ENCODE results near the gene CFAP45. TPM values are rescaled to one million over a fixed set of nuclear protein-coding genes. Genes with fewer than 3 reads are reported as not detected.

The CFAP45 gene
- total RNA-seq, 4 donors from 2014 or later: 0.17 to 0.32 TPM; not detected in 2

DNA sequence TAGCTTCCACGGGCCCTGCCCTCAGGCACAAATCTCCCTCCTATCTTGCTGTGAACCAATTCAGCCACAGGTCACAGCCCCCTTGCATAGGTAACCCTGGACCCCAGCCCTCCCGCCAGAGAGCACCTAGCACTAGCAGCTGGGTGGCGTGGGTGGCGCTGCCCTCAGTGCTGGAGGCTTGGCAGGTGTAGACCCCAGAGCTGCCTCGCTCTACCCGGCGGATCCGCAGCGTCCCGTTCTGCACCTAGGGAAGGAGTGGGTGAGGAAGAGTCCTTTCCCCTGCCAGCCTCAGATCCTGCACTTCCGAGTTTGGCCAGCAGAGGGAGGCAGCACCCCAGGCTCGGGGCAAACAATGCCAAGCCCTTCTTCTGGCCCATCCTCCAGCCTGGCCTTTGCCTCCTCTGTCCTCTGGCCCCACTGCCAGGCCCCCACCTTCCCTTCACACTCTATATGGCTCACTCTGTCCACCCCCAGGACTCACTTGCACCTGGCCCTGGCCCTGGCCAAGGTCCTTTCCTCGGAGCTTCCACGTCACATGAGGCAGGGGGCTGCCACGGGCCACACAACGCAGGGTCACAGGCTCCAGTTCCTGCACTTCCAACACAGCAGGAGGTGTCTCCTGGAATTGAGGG is 36.4 kb upstream of the CFAP45 start:
- H3K4me3 ChIP-seq: no peak overlapping the region
- H3K27ac ChIP-seq (replicated peaks in 1 of 4): no peak overlapping the region
- H3K4me1 ChIP-seq: peaks cover 0 to 8% (median 8%) of the 10 kb centered on the region in 4 donors
- intact Hi-C loops (cut with DNase I): no loop called here
- H3K27me3 ChIP-seq: peaks cover 0 to 21% (median 0%) of the 10 kb centered on the region in 4 donors
- TF ChIP-seq, protein P1, sequence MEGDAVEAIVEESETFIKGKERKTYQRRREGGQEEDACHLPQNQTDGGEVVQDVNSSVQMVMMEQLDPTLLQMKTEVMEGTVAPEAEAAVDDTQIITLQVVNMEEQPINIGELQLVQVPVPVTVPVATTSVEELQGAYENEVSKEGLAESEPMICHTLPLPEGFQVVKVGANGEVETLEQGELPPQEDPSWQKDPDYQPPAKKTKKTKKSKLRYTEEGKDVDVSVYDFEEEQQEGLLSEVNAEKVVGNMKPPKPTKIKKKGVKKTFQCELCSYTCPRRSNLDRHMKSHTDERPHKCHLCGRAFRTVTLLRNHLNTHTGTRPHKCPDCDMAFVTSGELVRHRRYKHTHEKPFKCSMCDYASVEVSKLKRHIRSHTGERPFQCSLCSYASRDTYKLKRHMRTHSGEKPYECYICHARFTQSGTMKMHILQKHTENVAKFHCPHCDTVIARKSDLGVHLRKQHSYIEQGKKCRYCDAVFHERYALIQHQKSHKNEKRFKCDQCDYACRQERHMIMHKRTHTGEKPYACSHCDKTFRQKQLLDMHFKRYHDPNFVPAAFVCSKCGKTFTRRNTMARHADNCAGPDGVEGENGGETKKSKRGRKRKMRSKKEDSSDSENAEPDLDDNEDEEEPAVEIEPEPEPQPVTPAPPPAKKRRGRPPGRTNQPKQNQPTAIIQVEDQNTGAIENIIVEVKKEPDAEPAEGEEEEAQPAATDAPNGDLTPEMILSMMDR (IDR thresholded peaks at IDR 0.05): peak in 2 of 3 experiments; percentile 90 to 95
- no peak for TF ChIP-seq POLR2A (IDR thresholded peaks at IDR 0.05; ENCODE audit: low read depth)
- TF ChIP-seq POLR2AphosphoS5 (IDR thresholded peaks at IDR 0.05): peak in 1 of 2 donors; percentile 21
- no peak for TF ChIP-seq EP300 (IDR thresholded peaks at IDR 0.05)
- no peak for DNase-seq (ENCODE audit: extremely low spot score)
- no peaks in the 10 kb centered on the region for H3K9me3 ChIP-seq
- 58% methylated on average over 7 of the region's 16 CpGs for WGBS
- no peaks in the 10 kb centered on the region for H3K36me3 ChIP-seq

DNA sequence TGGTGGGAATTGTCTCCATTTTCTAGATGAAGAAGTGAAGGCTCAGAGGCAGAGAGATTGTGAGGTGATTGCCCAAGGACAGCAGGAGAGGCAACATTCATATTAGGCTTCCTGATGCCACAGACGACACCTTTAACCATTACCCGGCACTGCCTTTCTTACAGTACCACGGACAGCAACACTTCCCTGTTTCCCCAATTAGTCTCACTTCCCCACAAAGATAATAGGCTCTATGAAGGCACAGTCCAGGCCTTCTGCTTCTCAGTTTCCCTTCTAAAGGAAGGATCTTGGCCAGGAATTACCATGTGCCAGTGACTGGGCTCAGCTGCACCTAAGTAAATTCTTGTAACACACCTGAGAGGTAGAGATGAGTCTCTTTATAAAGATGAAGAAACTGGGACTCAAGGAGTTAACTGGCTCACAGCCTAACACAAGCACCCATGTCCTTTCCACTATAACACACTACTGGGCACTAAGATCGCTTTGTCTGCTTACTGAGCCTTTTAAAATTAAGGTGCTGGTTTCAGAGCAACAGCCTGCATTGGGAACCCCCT is 35.8 kb upstream of the CFAP45 start:
- no peak for DNase-seq (ENCODE audit: extremely low spot score)
- H3K27ac ChIP-seq (replicated peaks in 1 of 4): no peak overlapping the region
- intact Hi-C loops (cut with DNase I): no loop called here
- H3K36me3 ChIP-seq: no peaks in the 10 kb centered on the region
- H3K4me3 ChIP-seq: no peak overlapping the region
- TF ChIP-seq, protein P1 (IDR thresholded peaks at IDR 0.05): no peak
- TF ChIP-seq POLR2A (IDR thresholded peaks at IDR 0.05; ENCODE audit: low read depth) (no peak), POLR2AphosphoS5 (IDR thresholded peaks at IDR 0.05) (no peak), EP300 (IDR thresholded peaks at IDR 0.05) (no peak)
- H3K4me1 ChIP-seq: peaks cover 0 to 8% (median 8%) of the 10 kb centered on the region in 4 donors
- no peaks in the 10 kb centered on the region for H3K9me3 ChIP-seq
- H3K27me3 ChIP-seq: peaks cover 0 to 17% (median 0%) of the 10 kb centered on the region in 4 donors
- WGBS: 64% methylated on average over 4 of the region's 4 CpGs

DNA sequence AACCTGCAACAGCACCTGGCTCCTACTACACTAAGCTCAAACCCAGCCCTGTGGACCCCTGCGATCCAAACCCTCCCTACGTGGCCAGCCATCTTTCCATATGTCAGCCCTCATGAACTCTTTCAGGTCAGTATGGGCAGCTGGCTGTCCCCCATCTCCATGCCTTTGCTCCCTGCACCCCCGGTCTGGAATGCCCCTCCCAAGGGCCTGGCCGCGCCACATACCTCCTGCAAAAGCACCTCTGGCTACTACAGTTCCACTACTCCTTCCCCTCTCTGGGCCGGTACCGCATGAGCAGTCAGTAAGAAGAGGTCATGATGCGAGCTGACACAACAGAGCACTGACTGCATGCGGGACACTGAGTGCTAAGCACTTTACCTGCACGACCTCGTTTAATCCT is 35.3 kb upstream of the CFAP45 start:
- WGBS: 89% methylated on average over 11 of the region's 11 CpGs
- no peaks in the 10 kb centered on the region for H3K9me3 ChIP-seq
- no peak for DNase-seq (ENCODE audit: extremely low spot score)

DNA sequence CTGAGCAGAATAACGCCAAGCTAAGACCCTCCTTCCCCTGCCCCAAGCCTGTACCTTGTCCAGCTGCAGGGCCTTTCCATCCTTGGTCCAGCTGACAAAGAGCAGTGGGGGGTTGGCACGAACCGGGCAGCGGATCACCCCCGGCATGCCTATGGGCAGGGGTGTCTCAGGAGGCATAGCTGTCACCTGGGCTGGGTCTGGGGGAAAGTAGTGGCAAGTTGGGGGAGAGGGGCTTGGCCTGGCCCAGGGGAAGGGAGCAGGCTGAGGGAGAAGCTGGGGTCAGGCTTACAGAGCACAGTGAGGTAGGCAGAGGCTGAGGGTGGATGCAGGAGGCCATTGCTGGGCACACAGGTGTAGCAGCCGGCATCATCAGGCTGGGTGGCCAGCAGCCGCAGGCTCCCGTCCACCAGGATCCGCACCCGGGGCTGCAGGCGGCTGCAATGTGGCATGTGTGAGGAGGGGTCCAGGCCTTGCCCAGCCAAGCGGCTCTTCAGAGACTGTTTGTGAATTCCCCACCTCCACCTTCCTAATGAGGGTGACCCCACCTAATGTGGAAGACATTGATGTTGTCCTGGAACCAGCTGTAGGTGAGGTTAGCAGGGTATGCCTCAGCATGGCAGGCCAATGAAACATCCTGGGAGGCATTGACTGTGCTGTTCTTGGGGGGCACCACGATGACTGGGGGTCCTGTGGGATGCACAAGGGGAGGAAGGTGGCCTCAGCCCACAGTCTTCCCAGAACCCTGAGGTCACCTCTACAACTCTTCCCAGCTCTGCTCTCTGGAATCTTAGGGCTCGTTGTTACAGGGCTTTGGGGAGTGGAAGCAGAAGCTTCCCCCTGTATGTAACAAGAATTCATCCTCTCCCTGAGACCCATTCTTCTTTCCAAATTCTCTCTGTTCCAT is 34.4 kb upstream of the CFAP45 start:
- Histone ChIP-seq H3K4me1 (peaks cover 0 to 8% (median 8%) of the 10 kb centered on the region in 4 donors), H3K36me3 (no peaks in the 10 kb centered on the region), H3K9me3 (no peaks in the 10 kb centered on the region), H3K27me3 (peaks cover 0 to 17% (median 0%) of the 10 kb centered on the region in 4 donors), H3K4me3 (no peak overlapping the region), H3K27ac (replicated peaks in 1 of 4) (no peak overlapping the region)
- DNase-seq (ENCODE audit: extremely low spot score): no peak
- intact Hi-C loops (cut with DNase I): no loop called here
- TF ChIP-seq POLR2A (IDR thresholded peaks at IDR 0.05; ENCODE audit: low read depth) (no peak), POLR2AphosphoS5 (IDR thresholded peaks at IDR 0.05) (no peak), EP300 (IDR thresholded peaks at IDR 0.05) (no peak)
- TF ChIP-seq, protein P1 (IDR thresholded peaks at IDR 0.05): no peak
- 93% methylated on average over 8 of the region's 14 CpGs for WGBS

More for the DNA sequence above, 35.3 kb upstream of the CFAP45 start:
- Histone ChIP-seq H3K4me3 (no peak overlapping the region), H3K27me3 (peaks cover 0 to 17% (median 0%) of the 10 kb centered on the region in 4 donors), H3K36me3 (no peaks in the 10 kb centered on the region), H3K4me1 (peaks cover 0 to 8% (median 8%) of the 10 kb centered on the region in 4 donors), H3K27ac (replicated peaks in 1 of 4) (no peak overlapping the region)
- intact Hi-C loops (cut with DNase I): no loop called here
- TF ChIP-seq POLR2A (IDR thresholded peaks at IDR 0.05; ENCODE audit: low read depth) (no peak), POLR2AphosphoS5 (IDR thresholded peaks at IDR 0.05) (no peak), EP300 (IDR thresholded peaks at IDR 0.05) (no peak)
- TF ChIP-seq, protein P1 (IDR thresholded peaks at IDR 0.05): no peak
